Measurements from ENCODE around the gene TPGS1.

TPGS1 gene

GRCh38 chr19:496112-496665, 11.1 kb upstream of the TPGS1 start, which contains the start of gene MADCAM1:
TSS of gene MADCAM1 (plus strand) at chr19:496486. CDS start at chr19:496500, 14 bp downstream.
- DNase-seq = no peak

- no peak for DNase-seq
These were observed 10.3 kb upstream of the TPGS1 start for GRCh38 chr19:496986-497385.

- no peak for DNase-seq
These were observed 9.8 kb upstream of the TPGS1 start for GRCh38 chr19:497491-497868.

- no peak for DNase-seq
These were observed 9.3 kb upstream of the TPGS1 start for GRCh38 chr19:497869-498510.

GRCh38 chr19:498511-498891, 8.8 kb upstream of the TPGS1 start:
- no peak for DNase-seq

GRCh38 chr19:498977-499623, 8.2 kb upstream of the TPGS1 start:
- no peak for DNase-seq

GRCh38 chr19:501646-502045, 5.7 kb upstream of the TPGS1 start:
- DNase-seq = no peak

GRCh38 chr19:504616-505015, 2.7 kb upstream of the TPGS1 start:
- no peak for DNase-seq

- DNase-seq = peak; percentile 100
These were observed 652 bp upstream of the TPGS1 start for GRCh38 chr19:506404-507285.

GRCh38 chr19:508204-509150, 1.2 kb downstream of the TPGS1 start:
- DNase-seq = no peak

- DNase-seq = peak; percentile 87
These were observed 3.4 kb downstream of the TPGS1 start for GRCh38 chr19:510606-511100.

- peak; percentile 76 for DNase-seq
These were observed 4.0 kb downstream of the TPGS1 start for GRCh38 chr19:511101-511851.

GRCh38 chr19:512547-513365, 5.5 kb downstream of the TPGS1 start:
- no peak for DNase-seq

- DNase-seq = no peak
These were observed 6.3 kb downstream of the TPGS1 start for GRCh38 chr19:513368-514165.

GRCh38 chr19:514166-514663, 6.9 kb downstream of the TPGS1 start:
- no peak for DNase-seq

- peak; percentile 98 for DNase-seq
These were observed 10.7 kb downstream of the TPGS1 start for GRCh38 chr19:517721-518597.

GRCh38 chr19:518598-519231, 11.4 kb downstream of the TPGS1 start:
- no peak for DNase-seq

Data from fibroblast of skin of abdomen (primary cell).